ENCODE measurements around the gene GPC6.

GPC6 gene

DNA sequence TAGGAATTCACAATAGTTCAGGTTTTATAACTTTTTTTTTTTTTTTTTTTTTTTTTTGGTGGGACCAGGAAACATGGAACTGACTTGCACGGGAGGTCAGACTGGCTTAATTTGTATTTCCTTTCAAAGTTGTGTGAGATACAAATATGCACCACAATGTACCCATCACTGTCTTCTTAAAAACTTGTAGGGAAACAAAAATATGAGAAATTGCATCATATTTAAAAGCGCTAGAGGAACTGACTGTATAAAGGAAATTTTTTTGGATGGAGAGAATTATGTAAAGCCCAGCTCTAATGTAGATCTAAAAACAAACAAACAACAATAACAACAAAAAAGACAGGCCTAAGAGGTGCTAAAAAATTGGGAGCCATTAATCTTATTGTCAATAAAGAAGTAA lies 1006.3 kb downstream of the GPC6 start:
- Histone ChIP-seq H3K27ac (ENCODE audit: low read depth in 2 of 2, low read length in 2 of 2) (no peak overlapping the region), H3K36me3 (ENCODE audit: control insufficient read depth in 2 of 2, insufficient read depth in 2 of 2, low read length in 2 of 2) (no peaks in the 10 kb centered on the region), H3K9ac (ENCODE audit: low read depth in 1 of 2, low read length in 2 of 2) (no peak overlapping the region), H3K4me1 (ENCODE audit: control insufficient read depth in 2 of 2, insufficient read depth in 2 of 2, low read length in 2 of 2) (no peaks in the 10 kb centered on the region), H3K9me3 (ENCODE audit: control insufficient read depth in 2 of 2, low read length in 2 of 2) (no peaks in the 10 kb centered on the region), H3K4me3 (ENCODE audit: low read length in 2 of 2) (no peak overlapping the region), H3K27me3 (ENCODE audit: control insufficient read depth in 2 of 2, insufficient read depth in 2 of 2, low read length in 2 of 2) (no peaks in the 10 kb centered on the region)

DNA sequence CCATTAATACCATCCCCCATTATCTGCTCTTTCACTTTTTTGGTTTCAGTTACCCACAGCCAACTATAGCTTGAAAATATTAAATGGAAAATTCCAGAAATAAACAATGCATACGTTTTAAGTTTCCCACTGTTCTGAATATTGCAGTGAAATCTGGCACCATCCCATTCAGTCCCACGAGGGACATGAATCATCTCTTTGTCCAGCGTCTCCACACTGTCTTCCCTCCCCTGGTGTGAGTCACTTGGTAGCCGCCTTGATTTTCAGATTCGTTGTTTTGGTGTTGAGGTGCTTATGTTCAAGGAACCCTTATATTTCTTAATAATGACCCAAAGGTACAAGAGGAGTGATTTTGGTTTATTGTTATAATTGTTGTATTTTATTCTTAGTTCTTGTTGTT lies 1006.8 kb downstream of the GPC6 start:
- H3K9me3 ChIP-seq (ENCODE audit: control insufficient read depth in 2 of 2, low read length in 2 of 2), result no peaks in the 10 kb centered on the region
- no peaks in the 10 kb centered on the region for H3K27me3 ChIP-seq (ENCODE audit: control insufficient read depth in 2 of 2, insufficient read depth in 2 of 2, low read length in 2 of 2)
- no peaks in the 10 kb centered on the region for H3K4me1 ChIP-seq (ENCODE audit: control insufficient read depth in 2 of 2, insufficient read depth in 2 of 2, low read length in 2 of 2)
- no peak overlapping the region for H3K4me3 ChIP-seq (ENCODE audit: low read length in 2 of 2)
- no peaks in the 10 kb centered on the region for H3K36me3 ChIP-seq (ENCODE audit: control insufficient read depth in 2 of 2, insufficient read depth in 2 of 2, low read length in 2 of 2)
- H3K27ac ChIP-seq (ENCODE audit: low read depth in 2 of 2, low read length in 2 of 2), result no peak overlapping the region
- H3K9ac ChIP-seq (ENCODE audit: low read depth in 1 of 2, low read length in 2 of 2), result no peak overlapping the region

DNA sequence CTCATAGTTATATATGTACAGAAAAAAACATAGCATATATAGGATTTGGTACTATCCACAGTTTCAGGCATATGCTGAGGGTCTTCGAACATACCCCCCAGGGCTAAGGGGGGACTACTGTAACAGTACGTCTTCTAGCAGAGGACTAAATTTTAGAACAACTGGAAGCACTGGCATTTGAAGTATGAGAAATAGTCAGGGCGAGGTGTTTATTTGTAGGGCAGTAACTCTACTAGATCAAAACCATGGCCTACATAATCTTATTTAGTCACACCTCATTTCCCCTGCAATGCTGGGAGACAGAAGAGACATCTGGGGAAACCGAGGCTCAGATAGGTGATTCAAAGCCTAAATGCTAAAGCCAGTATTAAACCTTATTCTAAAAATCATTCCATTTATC lies 1007.2 kb downstream of the GPC6 start:
- Histone ChIP-seq H3K4me3 (ENCODE audit: low read length in 2 of 2) (no peak overlapping the region), H3K36me3 (ENCODE audit: control insufficient read depth in 2 of 2, insufficient read depth in 2 of 2, low read length in 2 of 2) (no peaks in the 10 kb centered on the region), H3K27me3 (ENCODE audit: control insufficient read depth in 2 of 2, insufficient read depth in 2 of 2, low read length in 2 of 2) (no peaks in the 10 kb centered on the region), H3K9me3 (ENCODE audit: control insufficient read depth in 2 of 2, low read length in 2 of 2) (no peaks in the 10 kb centered on the region), H3K27ac (ENCODE audit: low read depth in 2 of 2, low read length in 2 of 2) (no peak overlapping the region), H3K9ac (ENCODE audit: low read depth in 1 of 2, low read length in 2 of 2) (no peak overlapping the region), H3K4me1 (ENCODE audit: control insufficient read depth in 2 of 2, insufficient read depth in 2 of 2, low read length in 2 of 2) (no peaks in the 10 kb centered on the region)

DNA sequence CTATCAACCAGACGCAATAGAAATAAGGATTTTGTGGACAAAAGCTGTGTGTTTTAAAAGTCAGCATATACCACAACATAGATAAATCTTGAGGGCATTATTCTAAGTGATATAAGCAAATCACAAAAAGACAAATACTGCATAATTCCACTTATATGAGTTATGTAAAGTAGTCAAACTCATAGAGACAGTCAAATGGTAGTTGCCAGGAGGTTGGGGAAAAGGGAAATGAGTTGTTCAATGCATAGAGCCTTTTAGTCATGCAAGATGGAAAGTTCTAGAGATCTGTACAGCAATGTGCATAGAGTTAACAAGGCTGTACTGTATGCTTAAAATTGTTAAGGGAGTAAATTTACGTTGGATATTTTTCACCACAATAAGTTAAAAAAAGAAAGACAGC lies 1008.1 kb downstream of the GPC6 start:
- H3K4me1 ChIP-seq (ENCODE audit: control insufficient read depth in 2 of 2, insufficient read depth in 2 of 2, low read length in 2 of 2), result no peaks in the 10 kb centered on the region
- H3K9me3 ChIP-seq (ENCODE audit: control insufficient read depth in 2 of 2, low read length in 2 of 2), result no peaks in the 10 kb centered on the region
- H3K27ac ChIP-seq (ENCODE audit: low read depth in 2 of 2, low read length in 2 of 2), result no peak overlapping the region
- no peak overlapping the region for H3K4me3 ChIP-seq (ENCODE audit: low read length in 2 of 2)
- no peaks in the 10 kb centered on the region for H3K27me3 ChIP-seq (ENCODE audit: control insufficient read depth in 2 of 2, insufficient read depth in 2 of 2, low read length in 2 of 2)
- no peaks in the 10 kb centered on the region for H3K36me3 ChIP-seq (ENCODE audit: control insufficient read depth in 2 of 2, insufficient read depth in 2 of 2, low read length in 2 of 2)
- no peak overlapping the region for H3K9ac ChIP-seq (ENCODE audit: low read depth in 1 of 2, low read length in 2 of 2)

GRCh38 chr13:94236132-94236531 lies 1009.5 kb downstream of the GPC6 start:
- H3K4me3 ChIP-seq (ENCODE audit: low read length in 2 of 2), result no peak overlapping the region
- H3K27ac ChIP-seq (ENCODE audit: low read depth in 2 of 2, low read length in 2 of 2), result no peak overlapping the region
- H3K36me3 ChIP-seq (ENCODE audit: control insufficient read depth in 2 of 2, insufficient read depth in 2 of 2, low read length in 2 of 2), result no peaks in the 10 kb centered on the region
- H3K9ac ChIP-seq (ENCODE audit: low read depth in 1 of 2, low read length in 2 of 2), result no peak overlapping the region
- H3K27me3 ChIP-seq (ENCODE audit: control insufficient read depth in 2 of 2, insufficient read depth in 2 of 2, low read length in 2 of 2), result no peaks in the 10 kb centered on the region
- no peaks in the 10 kb centered on the region for H3K4me1 ChIP-seq (ENCODE audit: control insufficient read depth in 2 of 2, insufficient read depth in 2 of 2, low read length in 2 of 2)
- H3K9me3 ChIP-seq (ENCODE audit: control insufficient read depth in 2 of 2, low read length in 2 of 2), result no peaks in the 10 kb centered on the region

DNA sequence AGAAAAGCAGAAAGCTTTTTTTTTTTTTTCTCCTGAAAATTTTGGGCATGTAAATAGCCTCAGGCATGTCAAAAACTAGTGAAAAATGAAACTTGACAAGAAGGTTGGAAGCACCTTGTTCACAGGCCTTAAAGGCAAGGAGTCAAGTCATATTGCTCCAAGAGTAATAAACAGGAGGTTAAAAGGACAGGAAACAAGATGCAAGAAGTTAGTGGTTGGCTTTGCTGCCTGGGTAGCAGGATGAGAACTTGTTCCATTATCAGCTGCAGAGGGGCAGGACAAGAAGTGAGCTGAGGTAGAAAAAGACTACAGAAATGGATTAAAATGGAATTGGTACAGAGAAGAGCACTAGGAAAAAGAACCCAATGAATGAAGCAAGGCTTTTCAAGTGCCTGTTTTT lies 1010.3 kb downstream of the GPC6 start:
- no peak overlapping the region for H3K4me3 ChIP-seq (ENCODE audit: low read length in 2 of 2)
- no peaks in the 10 kb centered on the region for H3K27me3 ChIP-seq (ENCODE audit: control insufficient read depth in 2 of 2, insufficient read depth in 2 of 2, low read length in 2 of 2)
- H3K9ac ChIP-seq (ENCODE audit: low read depth in 1 of 2, low read length in 2 of 2), result no peak overlapping the region
- H3K9me3 ChIP-seq (ENCODE audit: control insufficient read depth in 2 of 2, low read length in 2 of 2), result no peaks in the 10 kb centered on the region
- no peaks in the 10 kb centered on the region for H3K4me1 ChIP-seq (ENCODE audit: control insufficient read depth in 2 of 2, insufficient read depth in 2 of 2, low read length in 2 of 2)
- H3K27ac ChIP-seq (ENCODE audit: low read depth in 2 of 2, low read length in 2 of 2), result no peak overlapping the region
- H3K36me3 ChIP-seq (ENCODE audit: control insufficient read depth in 2 of 2, insufficient read depth in 2 of 2, low read length in 2 of 2), result no peaks in the 10 kb centered on the region

DNA sequence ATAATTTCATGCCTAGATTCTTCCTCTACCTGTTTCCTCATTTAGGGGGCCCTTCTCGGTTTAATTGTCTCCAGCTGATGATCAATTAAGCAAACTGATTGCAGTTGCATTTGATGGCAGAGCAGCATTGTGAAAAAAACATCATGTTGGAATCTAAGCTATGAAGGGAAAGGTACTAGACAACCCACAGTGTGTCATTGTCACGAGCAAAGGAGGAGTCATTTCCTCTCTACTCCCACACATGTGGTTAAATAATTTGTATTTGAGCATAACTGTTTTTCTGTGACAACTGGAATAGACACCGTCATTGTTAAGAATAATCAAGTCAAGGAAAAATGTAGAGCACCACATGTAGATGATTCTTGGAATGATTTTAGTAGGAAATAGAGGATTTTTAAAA lies 1012.5 kb downstream of the GPC6 start:
- Histone ChIP-seq H3K4me3 (ENCODE audit: low read length in 2 of 2) (no peak overlapping the region), H3K27me3 (ENCODE audit: control insufficient read depth in 2 of 2, insufficient read depth in 2 of 2, low read length in 2 of 2) (no peaks in the 10 kb centered on the region), H3K9me3 (ENCODE audit: control insufficient read depth in 2 of 2, low read length in 2 of 2) (no peaks in the 10 kb centered on the region), H3K4me1 (ENCODE audit: control insufficient read depth in 2 of 2, insufficient read depth in 2 of 2, low read length in 2 of 2) (no peaks in the 10 kb centered on the region), H3K36me3 (ENCODE audit: control insufficient read depth in 2 of 2, insufficient read depth in 2 of 2, low read length in 2 of 2) (no peaks in the 10 kb centered on the region), H3K27ac (ENCODE audit: low read depth in 2 of 2, low read length in 2 of 2) (no peak overlapping the region), H3K9ac (ENCODE audit: low read depth in 1 of 2, low read length in 2 of 2) (no peak overlapping the region)

DNA sequence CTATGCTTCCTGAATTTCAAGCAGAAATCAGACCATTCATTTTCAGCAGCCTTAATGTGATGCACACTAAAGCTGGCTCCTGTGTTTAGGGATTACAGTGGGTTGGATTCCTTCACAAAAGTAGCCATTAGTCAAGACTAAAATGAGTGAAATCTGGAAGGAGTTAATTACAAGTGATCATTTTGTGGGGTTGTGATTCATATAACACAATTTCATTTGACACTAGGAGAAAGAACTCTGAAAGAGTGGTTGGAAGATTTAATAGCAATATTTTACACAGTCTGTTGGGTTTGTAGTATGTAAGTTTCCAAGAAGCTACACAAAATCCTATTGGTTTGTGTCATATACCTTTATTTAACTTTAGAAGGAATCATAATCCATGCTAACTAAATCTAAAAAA lies 1015.9 kb downstream of the GPC6 start:
- no peaks in the 10 kb centered on the region for H3K4me1 ChIP-seq (ENCODE audit: control insufficient read depth in 2 of 2, insufficient read depth in 2 of 2, low read length in 2 of 2)
- no peaks in the 10 kb centered on the region for H3K9me3 ChIP-seq (ENCODE audit: control insufficient read depth in 2 of 2, low read length in 2 of 2)
- no peak overlapping the region for H3K27ac ChIP-seq (ENCODE audit: low read depth in 2 of 2, low read length in 2 of 2)
- no peak overlapping the region for H3K4me3 ChIP-seq (ENCODE audit: low read length in 2 of 2)
- H3K27me3 ChIP-seq (ENCODE audit: control insufficient read depth in 2 of 2, insufficient read depth in 2 of 2, low read length in 2 of 2), result no peaks in the 10 kb centered on the region
- no peak overlapping the region for H3K9ac ChIP-seq (ENCODE audit: low read depth in 1 of 2, low read length in 2 of 2)
- no peaks in the 10 kb centered on the region for H3K36me3 ChIP-seq (ENCODE audit: control insufficient read depth in 2 of 2, insufficient read depth in 2 of 2, low read length in 2 of 2)

- Histone ChIP-seq H3K36me3 (ENCODE audit: control insufficient read depth in 2 of 2, insufficient read depth in 2 of 2, low read length in 2 of 2) (no peaks in the 10 kb centered on the region), H3K9ac (ENCODE audit: low read depth in 1 of 2, low read length in 2 of 2) (no peak overlapping the region), H3K27ac (ENCODE audit: low read depth in 2 of 2, low read length in 2 of 2) (no peak overlapping the region)
Measured at GRCh38 chr13:94243551-94243950, 1016.9 kb downstream of the GPC6 start.

GRCh38 chr13:94246495-94246894 lies 1019.9 kb downstream of the GPC6 start:
- H3K36me3 ChIP-seq (ENCODE audit: control insufficient read depth in 2 of 2, insufficient read depth in 2 of 2, low read length in 2 of 2), result no peaks in the 10 kb centered on the region
- no peak overlapping the region for H3K27ac ChIP-seq (ENCODE audit: low read depth in 2 of 2, low read length in 2 of 2)
- no peaks in the 10 kb centered on the region for H3K4me1 ChIP-seq (ENCODE audit: control insufficient read depth in 2 of 2, insufficient read depth in 2 of 2, low read length in 2 of 2)
- no peak overlapping the region for H3K4me3 ChIP-seq (ENCODE audit: low read length in 2 of 2)
- H3K9ac ChIP-seq (ENCODE audit: low read depth in 1 of 2, low read length in 2 of 2), result no peak overlapping the region
- no peaks in the 10 kb centered on the region for H3K9me3 ChIP-seq (ENCODE audit: control insufficient read depth in 2 of 2, low read length in 2 of 2)
- no peaks in the 10 kb centered on the region for H3K27me3 ChIP-seq (ENCODE audit: control insufficient read depth in 2 of 2, insufficient read depth in 2 of 2, low read length in 2 of 2)

More at GRCh38 chr13:94243551-94243950, 1016.9 kb downstream of the GPC6 start:
- H3K4me3 ChIP-seq (ENCODE audit: low read length in 2 of 2), result no peak overlapping the region
- no peaks in the 10 kb centered on the region for H3K4me1 ChIP-seq (ENCODE audit: control insufficient read depth in 2 of 2, insufficient read depth in 2 of 2, low read length in 2 of 2)
- H3K27me3 ChIP-seq (ENCODE audit: control insufficient read depth in 2 of 2, insufficient read depth in 2 of 2, low read length in 2 of 2), result no peaks in the 10 kb centered on the region
- no peaks in the 10 kb centered on the region for H3K9me3 ChIP-seq (ENCODE audit: control insufficient read depth in 2 of 2, low read length in 2 of 2)

GRCh38 chr13:94247890-94248289 lies 1021.3 kb downstream of the GPC6 start:
- Histone ChIP-seq H3K4me3 (ENCODE audit: low read length in 2 of 2) (no peak overlapping the region), H3K36me3 (ENCODE audit: control insufficient read depth in 2 of 2, insufficient read depth in 2 of 2, low read length in 2 of 2) (no peaks in the 10 kb centered on the region), H3K9me3 (ENCODE audit: control insufficient read depth in 2 of 2, low read length in 2 of 2) (no peaks in the 10 kb centered on the region), H3K27ac (ENCODE audit: low read depth in 2 of 2, low read length in 2 of 2) (no peak overlapping the region), H3K9ac (ENCODE audit: low read depth in 1 of 2, low read length in 2 of 2) (no peak overlapping the region), H3K27me3 (ENCODE audit: control insufficient read depth in 2 of 2, insufficient read depth in 2 of 2, low read length in 2 of 2) (no peaks in the 10 kb centered on the region), H3K4me1 (ENCODE audit: control insufficient read depth in 2 of 2, insufficient read depth in 2 of 2, low read length in 2 of 2) (no peaks in the 10 kb centered on the region)
